Measurements from ENCODE around the gene NPIPB13.
"Not testable (repeated sequence)": the region's sequence is repeated elsewhere in the genome, so short reads cannot be mapped to it uniquely, and the experiment has no call there.

The NPIPB13 gene

GRCh38 chr16:30248379-30248778 is at the start of gene NPIPB13:
Gene NPIPB13, minus strand, starts transcription at chr16:30248479. Its CDS starts 2,906 bp downstream, at chr16:30245573.
- not testable (repeated sequence) for DNase-seq

GRCh38 chr16:30282357-30282756 is 34.1 kb upstream of the NPIPB13 start:
- not testable (repeated sequence) for DNase-seq

- not testable (repeated sequence) for DNase-seq
These were observed 30.2 kb upstream of the NPIPB13 start for GRCh38 chr16:30278523-30278922.

GRCh38 chr16:30217082-30217481 is 31.2 kb downstream of the NPIPB13 start:
- DNase-seq, result not testable (repeated sequence)

DNA sequence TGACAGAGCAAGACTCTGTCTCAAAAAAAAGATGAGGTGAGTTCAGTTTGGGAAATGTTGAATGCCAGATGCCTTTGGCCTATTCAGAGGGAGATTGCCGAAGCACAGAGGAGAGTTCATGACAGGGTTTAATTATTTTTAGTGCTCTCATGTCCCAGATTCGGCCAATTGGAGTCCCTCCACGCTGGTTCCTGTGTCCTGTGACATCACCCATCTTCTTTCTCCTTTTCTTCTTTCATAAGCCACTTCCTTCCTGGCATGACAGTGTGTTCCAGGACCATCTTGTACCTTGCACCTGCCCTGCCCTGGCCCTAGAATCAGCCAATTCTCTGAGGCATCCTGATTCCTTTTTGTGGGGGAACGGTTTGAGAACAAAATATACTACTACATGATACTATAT is 36.9 kb downstream of the NPIPB13 start:
- DNase-seq, result not testable (repeated sequence)

- peak; percentile 53 for DNase-seq
These were observed 39.2 kb downstream of the NPIPB13 start for GRCh38 chr16:30209032-30209431.

- peak; percentile 52 for DNase-seq
These were observed 41.1 kb downstream of the NPIPB13 start for GRCh38 chr16:30207063-30207704.

GRCh38 chr16:30206252-30206651 is 42.0 kb downstream of the NPIPB13 start:
- not testable (repeated sequence) for DNase-seq

- peak; percentile 64 for DNase-seq
These were observed 42.6 kb downstream of the NPIPB13 start for GRCh38 chr16:30205541-30206236.

DNA sequence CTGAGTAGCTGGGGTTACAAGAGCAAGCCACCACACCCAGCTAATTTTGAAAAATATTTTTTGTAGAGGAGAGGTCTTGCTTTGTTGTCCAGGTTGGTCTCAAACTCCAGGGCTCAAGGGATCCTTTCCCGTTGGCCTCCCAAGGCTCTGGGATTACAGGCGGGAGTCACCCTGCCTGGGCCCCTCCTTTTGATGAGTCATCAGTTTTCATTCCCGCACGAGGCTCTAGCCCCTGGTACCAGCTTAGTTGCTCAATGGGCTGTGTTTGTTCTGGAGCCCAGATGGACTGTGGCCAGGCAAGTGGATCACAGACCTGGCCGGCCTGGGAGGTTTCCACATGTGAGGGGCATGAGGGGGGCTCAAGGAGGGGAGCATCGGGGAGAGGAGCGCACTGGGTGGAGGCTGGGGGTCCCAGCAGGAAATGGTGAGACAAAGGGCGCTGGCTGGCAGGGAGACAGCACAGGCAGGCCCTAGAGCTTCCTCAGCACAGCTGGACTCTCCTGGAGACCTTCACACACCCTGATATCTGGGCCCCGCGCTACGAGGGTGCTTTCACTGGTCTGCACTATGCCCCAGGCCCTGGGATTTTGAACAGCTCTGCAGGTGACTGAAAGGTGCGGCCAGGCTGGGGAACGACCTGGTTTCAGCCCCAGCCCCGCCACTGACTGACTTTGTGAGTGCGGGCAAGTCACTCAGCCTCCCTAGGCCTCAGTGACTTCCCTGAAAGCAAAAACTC is 48.5 kb downstream of the NPIPB13 start:
- DNase-seq, result not testable (repeated sequence)

DNA sequence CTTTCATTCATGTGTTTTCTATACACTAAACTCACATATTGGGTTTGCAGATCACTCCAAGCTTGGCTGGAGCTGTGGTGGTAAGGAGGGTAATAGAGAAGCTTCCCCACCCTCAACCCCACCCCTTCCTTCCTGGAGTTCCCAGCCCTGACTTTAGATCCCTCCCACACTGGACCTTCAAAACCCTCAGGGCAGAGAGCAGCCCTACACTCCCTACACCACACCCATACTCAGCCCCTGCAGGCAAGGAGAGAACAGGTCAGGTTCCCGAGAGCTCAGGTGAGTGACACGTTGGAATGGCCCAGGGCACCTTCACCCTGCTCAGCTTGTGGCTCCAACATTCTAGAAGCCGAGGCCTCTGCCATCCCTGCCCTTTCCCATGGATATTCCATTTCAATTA is 49.2 kb downstream of the NPIPB13 start, which contains the start of gene SULT1A3:
SULT1A3 (plus strand) TSS at position 207 of the 400 bp plus-strand sequence. CDS start 1,474 bp downstream, outside the sequence.
- DNase-seq, result not testable (repeated sequence)

Data from activated CD8-positive, alpha-beta memory T cell treated with anti-CD3 and anti-CD28 coated beads for 24 hours (primary cell).